NK-92 (cell line): ENCODE data around the gene C1orf52.

Source experiments
- DNase-seq: peaks from one replicate; lab custom pipeline; 2025; ENCODE audit not compliant: unreplicated experiment; lab: John Stamatoyannopoulos, UW

C1orf52 gene

DNA sequence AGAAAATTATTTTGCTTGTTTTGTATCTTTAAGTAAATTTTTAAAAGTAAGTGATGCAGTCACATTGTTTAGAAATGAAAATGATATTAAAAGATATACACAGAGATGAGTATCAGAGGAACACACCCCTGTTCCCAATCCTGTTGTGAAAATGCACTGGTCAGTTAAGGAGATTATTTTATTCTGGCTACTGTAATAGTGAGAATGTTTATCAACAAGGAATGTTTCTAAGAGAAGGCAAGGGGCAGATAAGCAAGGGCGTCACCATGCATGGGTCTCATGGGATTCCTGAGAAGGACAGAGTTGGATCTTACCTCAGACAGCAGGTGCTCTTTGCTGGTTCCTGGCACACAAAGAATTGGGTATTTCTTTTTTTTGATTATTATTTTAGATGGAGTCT is 21.8 kb downstream of the C1orf52 start:
- DNase-seq = no peak

DNA sequence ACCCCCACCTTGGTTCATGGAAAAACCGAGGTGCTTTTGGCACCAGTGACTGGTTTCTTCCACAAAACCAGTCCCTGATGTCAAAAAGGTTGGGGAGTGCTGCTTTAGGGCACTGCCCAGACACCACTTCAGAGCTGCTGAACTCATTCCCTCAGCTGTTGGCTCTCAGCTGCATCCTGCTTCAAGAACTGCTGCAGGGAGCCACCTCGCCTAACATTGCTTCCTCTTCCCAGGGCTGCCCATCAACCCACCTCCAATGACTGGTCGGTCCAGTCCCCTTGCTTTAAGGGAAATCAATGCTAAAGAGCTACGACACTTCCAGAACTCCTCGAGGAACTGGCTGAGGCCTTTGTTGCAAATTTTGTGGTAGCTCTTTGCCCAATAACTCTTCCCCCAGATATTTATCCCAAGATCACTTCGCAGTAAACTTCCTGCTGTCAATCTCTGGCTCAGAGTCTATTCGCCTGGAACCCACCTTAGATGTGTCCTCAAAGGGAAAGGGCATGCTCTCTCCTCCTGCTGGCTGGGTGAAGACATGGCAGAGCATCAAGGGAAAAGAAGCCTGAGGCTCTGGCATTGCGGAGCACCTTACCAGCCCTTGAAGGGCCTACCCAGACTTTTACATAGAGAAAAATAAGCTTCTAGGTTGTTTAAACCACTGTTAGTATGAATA is 29.0 kb downstream of the C1orf52 start:
- DNase-seq = no peak

- no peak for DNase-seq
Observed at GRCh38 chr1:85229574-85230097, 29.8 kb downstream of the C1orf52 start.

GRCh38 chr1:85228972-85229371 is 30.5 kb downstream of the C1orf52 start:
- no peak for DNase-seq

DNA sequence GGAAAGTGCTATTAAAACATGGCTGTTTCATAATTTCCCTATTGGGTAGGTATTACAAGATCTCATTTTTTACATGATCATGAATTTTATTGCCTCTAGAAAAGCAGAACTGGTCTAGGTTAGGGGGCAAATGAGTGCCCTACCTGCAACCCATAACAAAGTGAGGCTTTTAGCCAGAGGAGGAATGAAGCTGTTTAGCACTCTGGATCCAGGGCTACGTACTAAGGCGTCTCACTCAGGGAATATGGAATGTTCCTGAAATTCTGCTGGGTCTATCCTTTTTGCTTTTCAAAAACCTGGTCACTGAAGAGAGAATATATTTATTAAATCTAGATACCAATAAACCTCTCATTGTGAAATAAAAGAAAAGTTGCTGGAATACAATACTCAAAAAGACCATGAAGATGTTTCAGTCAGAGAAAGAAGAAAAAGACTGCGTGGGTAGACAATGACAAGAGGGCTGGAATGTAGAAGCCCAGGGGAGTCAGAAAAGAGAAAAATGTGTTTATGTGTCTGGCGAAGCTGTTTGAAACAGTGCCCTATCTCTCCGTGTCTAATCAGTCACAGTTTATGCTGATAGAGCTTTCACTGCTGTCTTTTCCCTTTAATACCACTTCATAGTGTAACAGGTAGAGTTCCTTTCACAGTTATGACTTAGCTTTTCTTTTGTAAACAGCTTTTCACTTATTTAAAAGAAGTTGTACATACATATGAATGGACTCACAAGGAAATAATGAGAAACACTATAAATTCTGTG is 33.7 kb downstream of the C1orf52 start:
- no peak for DNase-seq

DNA sequence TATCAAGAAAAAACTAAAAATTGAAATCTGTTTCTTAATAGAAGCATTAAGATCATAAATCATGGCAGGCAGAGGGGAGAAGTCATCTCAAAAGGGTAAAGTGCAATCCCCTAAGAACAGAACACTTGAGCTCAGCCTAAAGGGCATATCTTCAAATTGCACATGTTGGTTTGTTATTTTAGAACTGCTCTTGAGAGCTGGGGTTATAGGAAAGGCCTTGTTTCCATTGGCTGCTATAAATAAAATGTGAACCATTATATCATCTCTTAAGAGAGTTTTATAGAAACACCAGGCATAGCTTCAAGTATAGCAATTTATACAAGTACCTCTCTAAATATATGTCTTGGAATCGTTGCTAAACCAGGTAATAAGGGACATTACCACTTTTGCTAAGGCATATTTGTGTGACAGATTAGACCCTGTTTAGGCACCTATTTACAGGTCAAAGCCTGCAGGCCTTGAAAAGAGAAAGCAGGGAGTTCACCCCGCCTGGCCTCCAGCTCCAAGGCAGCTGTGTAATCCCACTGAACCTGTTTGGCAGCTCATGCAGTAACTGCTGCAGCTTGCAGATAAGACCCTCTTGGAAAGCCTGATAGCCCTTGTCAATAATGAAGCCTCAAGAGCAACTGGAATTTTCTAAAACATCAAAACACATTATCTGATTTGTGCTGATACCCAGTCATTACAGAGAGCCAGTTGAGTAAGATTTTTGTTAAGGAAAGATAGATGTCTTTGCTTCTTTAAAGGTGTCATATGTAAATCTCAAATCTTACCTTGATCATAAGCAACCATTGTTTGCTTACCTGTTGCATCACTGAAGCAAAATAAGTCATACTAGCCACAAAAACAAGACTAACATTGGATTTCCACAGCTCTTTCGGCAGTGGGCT is 34.5 kb downstream of the C1orf52 start:
- DNase-seq = no peak

GRCh38 chr1:85224295-85224694 is 35.2 kb downstream of the C1orf52 start:
- DNase-seq = no peak

DNA sequence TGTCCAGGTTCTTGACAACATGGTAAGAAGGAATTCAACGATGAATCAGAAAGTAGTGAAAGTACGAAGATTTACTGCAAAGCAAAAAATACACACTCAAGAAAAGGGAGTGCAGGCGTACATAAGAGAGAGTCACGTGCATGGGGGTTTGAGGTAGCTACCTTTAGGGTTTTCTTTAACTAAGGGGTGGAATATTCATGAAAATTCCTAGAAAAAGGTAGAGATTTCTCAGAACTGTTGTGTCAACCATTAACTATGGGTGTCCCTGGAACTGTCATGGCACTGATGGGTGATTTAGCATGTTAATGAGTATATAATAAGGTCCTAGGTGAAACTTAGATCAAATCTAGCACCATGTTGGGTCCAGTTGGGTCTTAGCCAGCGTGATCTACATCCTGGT is 36.1 kb downstream of the C1orf52 start:
- DNase-seq = no peak

- no peak for DNase-seq
Observed at GRCh38 chr1:85220756-85221201, 38.7 kb downstream of the C1orf52 start.

GRCh38 chr1:85219853-85220610 is 39.4 kb downstream of the C1orf52 start:
- no peak for DNase-seq

DNA sequence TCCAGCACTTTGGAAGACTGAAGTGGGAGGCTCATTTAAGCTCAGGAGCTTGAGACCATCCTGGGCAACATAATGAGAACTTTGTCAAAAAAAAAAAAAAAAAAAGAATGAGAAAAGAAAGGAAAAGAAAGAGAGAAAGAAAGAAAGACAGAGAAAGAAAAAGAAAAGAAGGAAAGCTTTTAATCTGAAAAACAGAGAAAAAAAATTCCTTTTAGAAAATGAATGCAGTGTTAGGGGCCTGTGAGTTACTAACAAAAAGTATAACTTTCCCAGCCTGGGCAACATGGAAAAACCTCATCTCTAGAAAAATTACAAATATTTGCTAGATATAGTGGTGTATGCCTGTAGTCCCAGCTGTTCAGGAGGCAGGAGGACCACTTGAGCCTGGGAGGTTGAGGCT is 42.8 kb downstream of the C1orf52 start:
- DNase-seq = no peak

GRCh38 chr1:85214654-85215053 is 44.8 kb downstream of the C1orf52 start:
- no peak for DNase-seq

- DNase-seq = no peak
Observed at GRCh38 chr1:85208488-85208887, 51.0 kb downstream of the C1orf52 start.

GRCh38 chr1:85203573-85204171 is 55.8 kb downstream of the C1orf52 start:
- no peak for DNase-seq

DNA sequence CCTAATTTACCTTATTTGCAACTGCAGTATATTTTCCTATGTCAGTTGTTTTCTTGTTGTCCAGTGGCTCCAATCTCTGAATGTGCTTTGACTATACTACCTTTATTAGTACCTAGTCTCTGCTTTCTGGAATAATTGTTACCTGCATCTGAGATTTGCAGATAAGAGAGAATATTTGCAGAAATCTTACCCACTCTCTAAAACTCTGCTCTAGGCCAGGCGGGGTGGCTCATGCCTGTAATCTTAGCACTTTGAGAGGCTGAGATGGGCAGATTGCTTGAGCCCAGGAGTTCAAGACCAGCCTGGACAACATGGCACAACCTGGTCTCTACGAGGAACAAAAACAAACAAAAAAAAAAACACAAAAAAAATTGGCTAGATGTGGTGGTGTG is 56.6 kb downstream of the C1orf52 start:
- no peak for DNase-seq

GRCh38 chr1:85202092-85202863 is 57.2 kb downstream of the C1orf52 start:
- DNase-seq = no peak

GRCh38 chr1:85201340-85202091 is 57.9 kb downstream of the C1orf52 start:
- no peak for DNase-seq

DNA sequence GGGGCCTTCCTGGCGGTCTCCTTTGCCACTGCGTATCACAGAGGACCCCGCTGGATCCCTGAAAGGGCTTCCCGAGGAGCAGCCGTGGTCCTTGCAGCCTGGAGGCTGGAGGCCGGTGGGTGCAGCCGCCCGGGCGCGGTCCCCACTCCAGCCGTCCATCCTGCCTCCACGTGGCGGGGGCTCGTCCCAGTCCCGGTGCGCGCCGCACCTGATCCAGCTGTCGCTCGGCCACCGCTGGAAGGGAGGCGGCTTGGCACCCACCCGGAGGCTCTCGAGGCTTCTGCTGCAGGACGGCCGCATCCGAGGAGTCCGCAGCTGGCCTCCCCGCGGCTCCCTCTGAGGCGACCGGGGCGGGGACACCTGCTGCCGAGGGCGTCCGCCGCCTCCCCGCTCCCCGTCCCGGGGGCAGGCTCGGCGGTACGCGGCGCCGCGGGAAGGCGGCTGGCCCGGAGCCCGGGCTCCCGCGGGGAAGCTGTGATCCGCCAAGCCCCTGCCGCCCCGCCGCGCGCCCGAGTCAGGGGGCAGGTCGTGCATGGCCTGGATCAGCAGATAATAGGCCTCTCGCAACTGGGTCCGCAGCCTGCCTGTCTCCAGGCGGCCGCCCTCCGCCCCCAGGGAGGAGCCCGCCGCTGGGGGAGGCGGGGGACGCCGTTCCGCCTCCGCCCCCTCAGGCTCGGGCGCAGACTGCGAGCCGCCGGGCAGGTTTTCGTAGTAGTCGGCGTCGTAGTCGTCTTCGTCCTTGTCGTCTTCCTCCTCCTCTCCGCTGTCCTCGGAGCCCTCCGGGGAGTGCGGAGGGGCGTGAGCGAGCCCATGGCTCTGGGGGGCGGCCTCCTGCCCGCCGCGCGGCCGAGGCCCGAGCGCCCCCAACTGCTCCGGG is 58.8 kb downstream of the C1orf52 start, which contains the start of gene SYDE2:
Gene SYDE2 (minus strand): TSS at position 554 of the 877 bp plus-strand sequence. CDS start 20 bp downstream, at position 534.
- no peak for DNase-seq
